ENCODE data around the gene OSBPL7. TPM values are rescaled to one million over a fixed set of nuclear protein-coding genes. Genes with fewer than 3 reads are reported as not detected.
A peak's percentile ranks its signal among the peaks of the same experiment; 100 is the strongest.

OSBPL7 gene
- polyA plus RNA-seq, 3 donors, result 1.6 to 17.3 (median 1.6) TPM

DNA sequence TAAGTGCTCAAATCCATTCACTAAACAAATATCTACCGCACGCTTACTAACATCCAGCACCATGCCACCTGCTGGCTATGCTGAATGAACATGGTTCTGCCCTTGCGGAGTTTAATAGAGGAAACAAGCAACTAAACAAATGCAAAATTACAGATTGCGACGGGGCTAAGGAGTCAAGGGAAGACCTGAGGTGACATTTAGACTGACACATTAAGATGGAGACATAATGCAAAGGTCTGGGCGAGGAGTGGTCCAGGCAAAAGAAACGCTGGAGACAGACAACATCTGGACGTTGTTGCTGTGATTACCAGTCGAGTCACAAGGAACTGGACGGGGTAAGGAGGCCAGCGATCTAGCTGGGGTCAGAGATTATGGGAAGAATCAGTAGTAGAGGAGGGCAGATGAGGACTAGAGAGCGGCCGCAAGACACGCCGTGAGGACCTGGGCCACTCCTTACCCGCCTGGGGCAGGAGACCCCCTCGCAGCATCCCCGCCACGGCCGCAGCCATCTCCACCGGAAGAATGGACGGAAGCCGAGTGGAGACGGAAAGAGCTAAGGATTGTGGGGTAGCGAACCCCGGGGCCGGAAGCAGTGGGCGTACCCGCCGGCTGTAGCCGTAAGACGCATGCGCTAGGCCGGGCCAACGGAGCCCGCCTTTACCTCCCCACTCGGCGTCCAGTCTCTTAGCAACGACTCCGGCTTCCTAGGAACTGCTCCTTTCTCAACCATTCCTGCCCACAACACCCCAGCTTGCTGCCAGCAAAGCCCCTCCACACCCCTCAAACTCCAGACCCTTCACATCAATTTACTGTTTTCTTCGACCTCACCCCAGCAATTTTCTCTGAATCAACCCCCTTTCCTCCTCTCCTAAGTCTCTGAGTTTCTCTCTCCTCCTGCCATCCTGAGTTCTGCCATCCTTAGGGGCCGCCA lies 9.7 kb upstream of the OSBPL7 start, which contains the start of the genes LRRC46 and MRPL10:
Gene LRRC46, plus strand, starts transcription at position 668 of the 931 bp plus-strand sequence. CDS start 320 bp downstream, outside the sequence.
Gene MRPL10, minus strand, starts transcription at position 539 of the 931 bp plus-strand sequence. Its CDS starts 30 bp downstream, at position 509.
- Histone ChIP-seq H2AFZ (ENCODE audit: insufficient read depth, low read depth, low read length, poor library complexity, severe bottlenecking) (peak within 1 kb of the TSS; percentile 93), H3K9me3 (replicated peaks in 1 of 2; ENCODE audit: control insufficient read depth in 1 of 2, insufficient read depth in 1 of 2, low read length in 2 of 2) (no peaks in the 10 kb centered on the region), H3K79me2 (ENCODE audit: insufficient read depth, low read length) (peaks cover 21% of the 10 kb centered on the region), H3K4me1 (ENCODE audit: control insufficient read depth in 1 of 2, insufficient read depth in 2 of 2, low read length in 2 of 2) (peaks cover 29 to 42% of the 10 kb centered on the region in 2 donors), H3K4me2 (replicated peaks; ENCODE audit: extremely low read depth, low read length, poor library complexity, severe bottlenecking) (peak within 1 kb of the TSS; percentile 89), H3K4me3 (replicated peaks in 1 of 3; ENCODE audit: low read depth in 2 of 3, low read length in 3 of 3) (peak within 1 kb of the TSS; percentile 88 to 93 (median 91)), H4K20me1 (ENCODE audit: insufficient read depth, low read length) (no peaks in the 10 kb centered on the region), H3K27me3 (ENCODE audit: control insufficient read depth in 2 of 2, insufficient read depth in 2 of 2, low read length in 2 of 2) (no peaks in the 10 kb centered on the region), H3K9ac (ENCODE audit: insufficient read depth, low read length, poor library complexity, severe bottlenecking) (peak within 1 kb of the TSS; percentile 76), H3K36me3 (replicated peaks in 1 of 2; ENCODE audit: control insufficient read depth in 1 of 2, insufficient read depth in 2 of 2, low read length in 2 of 2) (peaks cover 26% of the 10 kb centered on the region in 2 donors), H3K27ac (ENCODE audit: low read depth in 1 of 2, low read length in 2 of 2) (peak within 1 kb of the TSS; percentile 77 to 85)
- peaks cover 46% of the 10 kb centered on the region for H3K4me1 Mint-ChIP-seq
- 0% methylated on average over 38 of the region's 42 CpGs for WGBS (ENCODE audit: insufficient coverage)
- intact Hi-C loops (cut with micrococcal nuclease), result no loop called here
- H3K27ac Mint-ChIP-seq, result peak within 1 kb of the TSS; percentile 92 to 99 (median 97)
- DNase-seq, result peak; percentile 84 to 90 (median 86)
- H3K9me3 Mint-ChIP-seq, result peaks cover 0 to 1% (median 0%) of the 10 kb centered on the region in 7 donors
- H3K36me3 Mint-ChIP-seq, result peaks cover 28 to 43% of the 10 kb centered on the region in 2 donors
- H3K27me3 Mint-ChIP-seq (ENCODE audit: low read depth in 3 of 3), result no peaks in the 10 kb centered on the region
- TF ChIP-seq, protein P1, sequence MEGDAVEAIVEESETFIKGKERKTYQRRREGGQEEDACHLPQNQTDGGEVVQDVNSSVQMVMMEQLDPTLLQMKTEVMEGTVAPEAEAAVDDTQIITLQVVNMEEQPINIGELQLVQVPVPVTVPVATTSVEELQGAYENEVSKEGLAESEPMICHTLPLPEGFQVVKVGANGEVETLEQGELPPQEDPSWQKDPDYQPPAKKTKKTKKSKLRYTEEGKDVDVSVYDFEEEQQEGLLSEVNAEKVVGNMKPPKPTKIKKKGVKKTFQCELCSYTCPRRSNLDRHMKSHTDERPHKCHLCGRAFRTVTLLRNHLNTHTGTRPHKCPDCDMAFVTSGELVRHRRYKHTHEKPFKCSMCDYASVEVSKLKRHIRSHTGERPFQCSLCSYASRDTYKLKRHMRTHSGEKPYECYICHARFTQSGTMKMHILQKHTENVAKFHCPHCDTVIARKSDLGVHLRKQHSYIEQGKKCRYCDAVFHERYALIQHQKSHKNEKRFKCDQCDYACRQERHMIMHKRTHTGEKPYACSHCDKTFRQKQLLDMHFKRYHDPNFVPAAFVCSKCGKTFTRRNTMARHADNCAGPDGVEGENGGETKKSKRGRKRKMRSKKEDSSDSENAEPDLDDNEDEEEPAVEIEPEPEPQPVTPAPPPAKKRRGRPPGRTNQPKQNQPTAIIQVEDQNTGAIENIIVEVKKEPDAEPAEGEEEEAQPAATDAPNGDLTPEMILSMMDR (IDR thresholded peaks at IDR 0.05), result peak; percentile 20
- peak within 1 kb of the TSS; percentile 94 for H3K4me3 Mint-ChIP-seq

DNA sequence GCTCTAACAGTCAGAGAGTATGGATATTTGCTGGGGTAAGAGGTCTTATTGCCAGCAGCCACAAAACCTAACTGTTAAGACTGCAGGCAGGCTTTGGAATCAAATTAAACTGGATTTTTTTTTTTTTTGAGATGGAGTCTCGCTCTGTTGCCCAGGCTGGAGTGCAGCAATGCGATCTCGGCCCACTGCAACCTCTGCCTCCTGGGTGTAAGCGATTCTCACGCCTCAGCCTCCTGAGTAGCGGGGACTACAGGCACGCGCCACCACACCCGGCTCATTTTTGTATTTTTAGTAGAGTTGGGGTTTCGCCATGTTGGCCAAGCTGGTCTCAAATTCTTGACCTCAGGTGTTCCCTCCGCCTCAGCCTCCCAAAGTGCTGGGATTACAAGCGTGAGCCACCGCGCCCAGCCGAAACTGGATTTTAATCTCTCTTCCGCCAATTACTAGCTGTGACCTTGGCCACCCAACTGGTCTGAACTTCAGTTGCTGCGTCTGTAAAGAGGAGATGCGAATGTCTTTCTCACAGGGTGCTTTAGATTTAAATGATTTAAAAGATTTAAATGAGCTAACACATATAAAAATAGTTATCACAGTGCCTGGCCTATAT lies 8.9 kb upstream of the OSBPL7 start:
- Mint-ChIP-seq H3K9me3 (peaks cover 0 to 1% (median 0%) of the 10 kb centered on the region in 7 donors), H3K27me3 (ENCODE audit: low read depth in 3 of 3) (no peaks in the 10 kb centered on the region), H3K4me3 (peak overlapping the region; percentile 94), H3K4me1 (peaks cover 45% of the 10 kb centered on the region), H3K36me3 (peaks cover 27 to 43% of the 10 kb centered on the region in 2 donors), H3K27ac (peak overlapping the region in 5 of 7 donors; percentile 92 to 99 (median 97))
- peaks cover 21% of the 10 kb centered on the region for H3K79me2 ChIP-seq (ENCODE audit: insufficient read depth, low read length)
- DNase-seq, result no peak
- H3K27me3 ChIP-seq (ENCODE audit: control insufficient read depth in 2 of 2, insufficient read depth in 2 of 2, low read length in 2 of 2), result no peaks in the 10 kb centered on the region
- H3K4me2 ChIP-seq (replicated peaks; ENCODE audit: extremely low read depth, low read length, poor library complexity, severe bottlenecking), result peak overlapping the region; percentile 89
- WGBS (ENCODE audit: insufficient coverage), result 86% methylated on average over 15 of the region's 18 CpGs
- peaks cover 29 to 34% of the 10 kb centered on the region in 2 donors for H3K36me3 ChIP-seq (replicated peaks in 1 of 2; ENCODE audit: control insufficient read depth in 1 of 2, insufficient read depth in 2 of 2, low read length in 2 of 2)
- peak overlapping the region; percentile 88 to 93 (median 91) for H3K4me3 ChIP-seq (replicated peaks in 1 of 3; ENCODE audit: low read depth in 2 of 3, low read length in 3 of 3)
- H3K9ac ChIP-seq (ENCODE audit: insufficient read depth, low read length, poor library complexity, severe bottlenecking), result no peak overlapping the region
- H3K27ac ChIP-seq (ENCODE audit: low read depth in 1 of 2, low read length in 2 of 2), result peak overlapping the region; percentile 77 to 85
- intact Hi-C loops (cut with micrococcal nuclease), result no loop called here
- H4K20me1 ChIP-seq (ENCODE audit: insufficient read depth, low read length), result no peaks in the 10 kb centered on the region
- TF ChIP-seq, protein P1 (IDR thresholded peaks at IDR 0.05), result no peak
- H2AFZ ChIP-seq (ENCODE audit: insufficient read depth, low read depth, low read length, poor library complexity, severe bottlenecking), result peak overlapping the region; percentile 93
- H3K4me1 ChIP-seq (ENCODE audit: control insufficient read depth in 1 of 2, insufficient read depth in 2 of 2, low read length in 2 of 2), result peaks cover 29 to 42% of the 10 kb centered on the region in 2 donors
- no peaks in the 10 kb centered on the region for H3K9me3 ChIP-seq (replicated peaks in 1 of 2; ENCODE audit: control insufficient read depth in 1 of 2, insufficient read depth in 1 of 2, low read length in 2 of 2)
